A673 (cell line): Measurements from ENCODE around the gene GMFB. TPM values are rescaled to one million over a fixed set of nuclear protein-coding genes. Genes with fewer than 3 reads are reported as not detected.

Experiments
- BruUV-seq: library from RNA; stranded (reverse); fragments of 400-500 nt; replicated peaks from 2 replicates; lab custom pipeline; 2021; lab: Mats Ljungman, UMichigan
- CTCF ChIA-PET: fragments of 300-600 bp; sonication (Branson Sonifier 250); formaldehyde crosslinking; loops from one replicate; lab custom pipeline; 2022; ENCODE audit warnings: antibody characterized with exemption; lab: Charles Lee
- POLR2A ChIA-PET: fragments of 300-600 bp; sonication (Branson Sonifier 250); formaldehyde crosslinking; loops from one replicate; lab custom pipeline; 2022; ENCODE audit warnings: antibody characterized with exemption; ENCODE audit not compliant: low non-redundant PET; lab: Charles Lee
- DNase-seq: peaks from one replicate; pipeline ENCODE4 v3.0.0-alpha.2; 2015; ENCODE audit warnings: low spot score
- H3K27ac ChIP-seq: fragments of 200-600 bp; sonication (generic); 2 replicates; pipeline ENCODE4 v1.5.1; 2016; ENCODE audit warnings: mixed run types, low read depth, mild to moderate bottlenecking, mixed read lengths, antibody characterized with exemption, low read length; ENCODE audit not compliant: poor library complexity, severe bottlenecking
- H3K27me3 ChIP-seq: fragments of 200-600 bp; sonication (generic); replicated peaks from 2 replicates; pipeline ENCODE4 v1.6.1; 2017; ENCODE audit warnings: mixed run types, low read depth, mild to moderate bottlenecking, mixed read lengths, antibody characterized with exemption, low read length; ENCODE audit not compliant: insufficient read depth, poor library complexity
- H3K36me3 ChIP-seq: fragments of 200-600 bp; sonication (generic); 2 replicates; pipeline ENCODE4 v1.6.1; 2016; ENCODE audit warnings: mixed run types, mild to moderate bottlenecking, mixed read lengths, antibody characterized with exemption, low read length; ENCODE audit not compliant: insufficient read depth, poor library complexity, severe bottlenecking
- H3K4me1 ChIP-seq: fragments of 200-600 bp; sonication (generic); 2 replicates; pipeline ENCODE4 v1.6.1; 2017; ENCODE audit warnings: mixed run types, mild to moderate bottlenecking, mixed read lengths, antibody characterized with exemption, low read length; ENCODE audit not compliant: insufficient read depth, poor library complexity, severe bottlenecking
- H3K4me3 ChIP-seq: fragments of 200-600 bp; sonication (generic); 2 replicates; pipeline ENCODE4 v1.5.1; 2016; ENCODE audit warnings: low read depth, mixed run types, mild to moderate bottlenecking, mixed read lengths, low read length; ENCODE audit not compliant: poor library complexity, severe bottlenecking
- H3K9me3 ChIP-seq: fragments of 200-600 bp; sonication (generic); 2 replicates; pipeline ENCODE4 v1.6.1; 2016; ENCODE audit warnings: mixed run types, low read depth, mild to moderate bottlenecking, mixed read lengths, antibody characterized with exemption, low read length; ENCODE audit not compliant: poor library complexity, severe bottlenecking
- EZH2 ChIP-seq: fragments of 200-600 bp; sonication (generic); IDR thresholded peaks from 2 replicates; pipeline ENCODE4 v1.6.1; 2017; ENCODE audit warnings: borderline replicate concordance, low read depth, mild to moderate bottlenecking, mixed read lengths, antibody characterized with exemption, low read length; ENCODE audit not compliant: poor library complexity, severe bottlenecking
- intact Hi-C: fragments of 100-400 bp; cut with micrococcal nuclease; formaldehyde crosslinking; loops from one replicate; pipeline ENCODE4 v1.10.0; 2022; ENCODE audit not compliant: unreplicated experiment
- total RNA-seq: library from RNA; stranded (reverse); gene quantifications from 2 replicates; pipeline ENCODE4 v1.2.3, GENCODE V29; 2021
- TF ChIP-seq, protein P1 (sequence below): fragments of 300-800, 200-600 bp; sonication (generic); conservative IDR thresholded peaks from 2 replicates; pipeline ENCODE4 v1.5.1; 2017; ENCODE audit warnings: low read depth, mild to moderate bottlenecking, antibody characterized with exemption, low read length, moderate library complexity, mixed read lengths

GMFB gene
- total RNA-seq, 1 experiment from 2014 or later = 76.8 TPM

DNA sequence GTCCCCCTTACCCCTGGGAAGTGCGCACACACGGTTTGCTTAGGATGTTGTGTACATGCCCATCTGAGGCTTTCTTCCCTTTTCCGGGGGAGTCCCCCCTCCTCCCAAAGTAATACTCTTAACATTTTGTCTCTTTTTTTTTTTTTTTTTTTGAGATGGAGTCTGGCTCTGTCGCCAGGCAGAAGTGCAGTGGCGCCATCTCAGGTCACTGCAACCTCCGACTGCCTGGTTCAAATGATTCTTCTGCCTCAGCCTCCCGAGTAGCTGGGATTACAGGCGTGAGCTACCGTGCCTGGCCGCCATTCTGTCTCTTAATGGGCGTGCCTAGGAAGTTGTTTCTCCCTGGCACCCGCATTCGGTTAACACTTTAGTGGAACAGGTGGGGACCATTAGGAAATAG lies 4.5 kb upstream of the GMFB start:
- DNase-seq = no peak
- peaks cover 32% of the 10 kb centered on the region for H3K4me1 ChIP-seq
- no TSS peak for BruUV-seq
- H3K36me3 ChIP-seq = no peaks in the 10 kb centered on the region
- H3K9me3 ChIP-seq = no peaks in the 10 kb centered on the region
- TF ChIP-seq, protein P1, sequence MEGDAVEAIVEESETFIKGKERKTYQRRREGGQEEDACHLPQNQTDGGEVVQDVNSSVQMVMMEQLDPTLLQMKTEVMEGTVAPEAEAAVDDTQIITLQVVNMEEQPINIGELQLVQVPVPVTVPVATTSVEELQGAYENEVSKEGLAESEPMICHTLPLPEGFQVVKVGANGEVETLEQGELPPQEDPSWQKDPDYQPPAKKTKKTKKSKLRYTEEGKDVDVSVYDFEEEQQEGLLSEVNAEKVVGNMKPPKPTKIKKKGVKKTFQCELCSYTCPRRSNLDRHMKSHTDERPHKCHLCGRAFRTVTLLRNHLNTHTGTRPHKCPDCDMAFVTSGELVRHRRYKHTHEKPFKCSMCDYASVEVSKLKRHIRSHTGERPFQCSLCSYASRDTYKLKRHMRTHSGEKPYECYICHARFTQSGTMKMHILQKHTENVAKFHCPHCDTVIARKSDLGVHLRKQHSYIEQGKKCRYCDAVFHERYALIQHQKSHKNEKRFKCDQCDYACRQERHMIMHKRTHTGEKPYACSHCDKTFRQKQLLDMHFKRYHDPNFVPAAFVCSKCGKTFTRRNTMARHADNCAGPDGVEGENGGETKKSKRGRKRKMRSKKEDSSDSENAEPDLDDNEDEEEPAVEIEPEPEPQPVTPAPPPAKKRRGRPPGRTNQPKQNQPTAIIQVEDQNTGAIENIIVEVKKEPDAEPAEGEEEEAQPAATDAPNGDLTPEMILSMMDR = peak; percentile 41; the same call in 1 of the 2 replicates
- TF ChIP-seq EZH2 = no peak
- intact Hi-C loops = no loop called here
- no peaks in the 10 kb centered on the region for H3K27me3 ChIP-seq
- ChIA-PET POLR2A (no interaction called here), CTCF (interaction anchor here (0.7 kb wide), 2 partner anchors 26 to 287 kb away, joined by 5 to 6 read pairs; no protein-coding TSS in a partner anchor)
- no peak overlapping the region for H3K27ac ChIP-seq
- H3K4me3 ChIP-seq = no peak overlapping the region

DNA sequence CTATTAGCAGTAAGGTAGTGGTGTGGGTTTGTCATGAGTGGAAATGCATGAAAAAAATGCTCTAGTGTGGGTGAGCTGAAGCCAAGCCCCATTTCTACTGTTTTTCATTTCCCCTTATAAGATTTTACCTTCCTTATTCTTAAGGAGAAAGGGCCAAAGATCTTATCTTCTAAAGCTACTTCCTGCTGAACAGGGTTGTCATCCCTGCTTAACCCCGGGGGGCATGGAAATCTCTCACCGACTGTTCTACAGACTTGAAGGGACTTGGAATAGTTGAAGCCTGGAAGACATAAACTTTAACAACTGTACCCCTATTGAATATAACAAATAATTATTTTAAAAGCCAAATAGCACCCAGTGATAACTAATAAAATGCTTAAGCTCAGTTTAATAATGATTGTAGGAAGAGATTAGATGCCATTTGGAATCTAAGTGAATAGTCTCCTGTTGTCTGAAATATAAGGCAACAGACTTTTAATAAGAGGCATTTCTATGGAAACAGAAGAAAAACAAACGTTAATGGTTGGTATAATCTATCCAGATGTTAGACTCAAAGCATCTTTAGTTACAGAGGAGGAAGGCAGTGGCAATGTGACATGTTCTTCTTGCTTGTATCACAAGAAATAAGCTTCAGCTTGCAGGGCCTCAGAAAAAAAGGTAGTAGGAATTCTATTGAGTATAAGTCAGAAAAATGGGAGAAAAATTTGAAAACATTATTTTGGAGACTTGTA lies 1.8 kb upstream of the GMFB start:
- Histone ChIP-seq H3K27me3 (no peaks in the 10 kb centered on the region), H3K27ac (peak overlapping the region; percentile 94), H3K36me3 (peaks cover 4% of the 10 kb centered on the region), H3K4me1 (peaks cover 32% of the 10 kb centered on the region), H3K9me3 (no peaks in the 10 kb centered on the region), H3K4me3 (no peak overlapping the region)
- ChIA-PET CTCF (no interaction called here), POLR2A (no interaction called here)
- intact Hi-C loops = no loop called here
- DNase-seq = peak; percentile 92
- no peak for TF ChIP-seq EZH2
- TF ChIP-seq, protein P1 = no peak
- BruUV-seq = no TSS peak

DNA sequence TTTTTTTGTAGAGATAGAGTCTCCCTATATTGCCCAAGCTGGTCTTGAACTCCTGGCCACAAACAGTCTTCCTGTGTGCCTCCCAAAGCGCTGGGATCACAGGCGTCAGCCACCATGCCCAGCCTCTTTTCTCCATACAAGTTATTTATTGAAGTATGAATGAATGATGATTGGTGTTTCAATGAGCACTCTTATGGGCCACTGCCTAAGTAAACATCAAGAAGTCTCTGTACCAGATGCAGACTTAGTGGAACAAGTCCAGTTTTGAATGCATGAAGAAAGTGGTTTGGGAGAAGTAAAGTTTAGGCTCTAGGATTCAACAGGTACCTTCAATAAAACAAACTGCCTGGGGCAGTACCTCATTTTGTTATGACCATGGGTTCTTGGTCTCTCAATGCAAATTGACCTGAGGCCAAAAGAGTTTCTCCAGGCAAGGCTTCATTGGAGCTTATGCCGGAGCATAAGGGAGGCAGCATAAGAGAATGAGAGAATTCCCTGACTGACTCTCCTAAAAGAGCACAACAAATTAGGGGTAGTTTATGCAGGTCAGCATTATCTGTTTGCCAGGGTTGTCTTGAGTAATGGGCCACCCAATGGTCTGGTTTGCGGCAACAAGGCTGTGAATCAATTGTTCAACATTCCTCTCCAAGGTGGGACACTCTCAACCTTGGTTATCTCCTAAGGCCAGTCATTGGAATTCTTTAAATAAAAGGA lies 1.1 kb upstream of the GMFB start:
- H3K36me3 ChIP-seq = peaks cover 4% of the 10 kb centered on the region
- POLR2A ChIA-PET = no interaction called here
- BruUV-seq = no TSS peak
- no peaks in the 10 kb centered on the region for H3K27me3 ChIP-seq
- intact Hi-C loops = no loop called here
- H3K4me1 ChIP-seq = peaks cover 32% of the 10 kb centered on the region
- DNase-seq = peak; percentile 34
- H3K9me3 ChIP-seq = no peaks in the 10 kb centered on the region
- CTCF ChIA-PET = no interaction called here
- peak overlapping the region; percentile 94 for H3K27ac ChIP-seq
- TF ChIP-seq EZH2 = no peak
- TF ChIP-seq, protein P1 = no peak
- peak overlapping the region; percentile 97 for H3K4me3 ChIP-seq
